ENCODE data around the gene RAB11FIP2. TPM values are rescaled to one million over a fixed set of nuclear protein-coding genes. Genes with fewer than 3 reads are reported as not detected.
"Not testable (repeated sequence)": the region's sequence is repeated elsewhere in the genome, so short reads cannot be mapped to it uniquely, and the experiment has no call there.

Gene RAB11FIP2, protein sequence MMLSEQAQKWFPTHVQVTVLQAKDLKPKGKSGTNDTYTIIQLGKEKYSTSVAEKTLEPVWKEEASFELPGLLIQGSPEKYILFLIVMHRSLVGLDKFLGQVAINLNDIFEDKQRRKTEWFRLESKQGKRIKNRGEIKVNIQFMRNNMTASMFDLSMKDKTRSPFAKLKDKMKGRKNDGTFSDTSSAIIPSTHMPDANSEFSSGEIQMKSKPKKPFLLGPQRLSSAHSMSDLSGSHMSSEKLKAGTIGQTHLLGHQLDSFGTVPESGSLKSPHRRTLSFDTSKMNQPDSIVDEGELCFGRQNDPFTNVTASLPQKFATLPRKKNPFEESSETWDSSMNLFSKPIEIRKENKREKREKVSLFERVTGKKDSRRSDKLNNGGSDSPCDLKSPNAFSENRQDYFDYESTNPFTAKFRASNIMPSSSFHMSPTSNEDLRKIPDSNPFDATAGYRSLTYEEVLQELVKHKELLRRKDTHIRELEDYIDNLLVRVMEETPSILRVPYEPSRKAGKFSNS
- total RNA-seq, result 49.9 TPM

DNA sequence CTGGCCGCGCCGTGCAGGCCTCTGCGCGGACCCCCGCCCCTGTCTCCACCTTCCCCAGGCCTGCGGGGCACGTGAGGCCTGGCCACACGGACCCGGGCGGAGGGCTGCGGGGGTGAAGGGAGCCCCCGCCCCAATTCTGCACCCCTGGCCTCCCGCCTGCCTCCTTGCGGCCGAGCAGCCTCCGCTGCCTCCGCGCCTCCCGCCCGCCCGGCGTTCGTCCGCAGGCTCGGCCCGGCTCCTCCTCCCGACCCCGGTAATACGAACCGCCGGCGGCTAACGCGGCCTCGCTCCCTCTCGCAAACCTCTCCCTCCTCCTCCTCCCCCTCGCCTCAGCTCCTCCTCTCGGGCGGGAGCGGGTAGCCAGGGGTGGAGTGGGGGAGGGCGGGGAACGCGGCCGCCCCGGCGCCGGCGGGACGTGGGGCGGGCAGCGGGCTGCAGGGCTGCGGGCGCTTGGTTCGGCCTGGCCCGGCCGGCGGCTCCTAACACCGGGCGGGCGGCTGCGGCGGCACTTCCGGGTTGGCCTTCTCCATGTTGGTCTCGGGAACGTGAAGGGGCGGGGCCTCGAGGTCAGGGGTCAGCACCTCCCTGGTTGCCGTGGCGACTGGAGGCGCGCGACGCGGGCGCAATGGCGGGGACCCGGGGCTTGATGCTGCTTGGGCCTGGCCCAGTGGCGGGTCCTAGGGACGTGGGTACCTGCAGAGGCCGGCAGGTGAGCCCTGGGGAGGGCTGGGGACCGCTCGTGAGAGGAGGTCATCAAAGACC is at the start of gene RAB11FIP2:
TSS of gene RAB11FIP2 (minus strand) at position 547 of the 762 bp plus-strand sequence. CDS start 778 bp downstream, outside the sequence.
- peak; percentile 98 for DNase-seq (ENCODE audit: low spot score)

DNA sequence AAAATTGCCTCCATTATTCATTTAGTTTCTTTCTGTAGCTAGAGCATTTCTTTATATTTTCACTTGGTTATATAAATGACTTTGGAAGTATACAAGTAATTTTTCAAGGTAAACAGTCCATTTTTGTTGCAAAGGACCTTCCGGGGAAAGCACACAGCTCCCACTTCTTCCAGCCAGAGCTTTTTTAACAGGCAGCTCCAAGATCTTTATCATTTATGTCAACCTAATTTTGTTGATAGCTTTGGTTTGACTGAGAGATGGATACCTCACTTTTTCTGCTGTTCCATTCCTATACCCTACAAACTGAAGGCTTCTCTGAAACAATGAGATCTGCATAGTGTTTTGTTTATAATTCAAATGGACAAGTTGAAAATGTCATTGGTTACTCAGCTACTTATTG is 49.3 kb upstream of the RAB11FIP2 start:
- no peak for DNase-seq (ENCODE audit: low spot score)

DNA sequence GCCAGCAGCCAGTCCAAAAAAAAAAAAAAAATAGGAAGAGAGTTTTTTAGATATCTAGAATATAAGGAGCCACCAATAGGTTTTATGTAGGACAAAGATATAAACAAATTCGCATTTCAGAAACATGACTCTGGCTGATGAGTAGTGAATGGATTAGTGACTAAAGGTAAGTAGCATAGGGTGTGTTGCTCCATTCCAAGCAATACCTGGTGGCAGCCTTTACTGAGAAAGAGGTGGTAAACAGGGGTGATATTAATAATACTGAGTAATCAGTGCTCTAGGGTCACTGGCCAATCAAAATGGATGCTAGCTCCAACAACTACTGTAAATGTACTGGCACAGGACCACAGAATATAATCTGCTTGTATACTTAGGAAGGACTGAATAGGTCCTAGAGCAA is 45.5 kb upstream of the RAB11FIP2 start:
- DNase-seq (ENCODE audit: low spot score), result no peak

DNA sequence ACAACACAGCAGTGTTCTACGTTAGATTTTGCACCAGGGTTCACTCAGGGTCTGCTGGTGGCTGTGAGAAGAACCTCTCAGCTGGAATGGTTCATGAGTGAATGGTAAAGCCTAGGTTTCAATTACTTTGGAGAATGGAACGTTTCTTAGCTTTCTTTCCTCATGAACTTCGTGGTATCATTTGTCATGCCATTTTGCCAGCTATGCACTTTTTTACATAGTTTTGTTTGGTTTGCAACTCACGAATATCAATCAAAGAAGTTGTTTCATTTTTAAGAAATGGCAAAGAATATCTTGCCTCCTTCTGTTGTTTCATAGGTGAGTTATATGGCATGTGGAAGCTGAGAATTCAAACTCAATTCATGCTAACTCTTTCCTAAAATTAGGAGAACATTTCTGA is 34.1 kb upstream of the RAB11FIP2 start:
- DNase-seq (ENCODE audit: low spot score), result no peak

DNA sequence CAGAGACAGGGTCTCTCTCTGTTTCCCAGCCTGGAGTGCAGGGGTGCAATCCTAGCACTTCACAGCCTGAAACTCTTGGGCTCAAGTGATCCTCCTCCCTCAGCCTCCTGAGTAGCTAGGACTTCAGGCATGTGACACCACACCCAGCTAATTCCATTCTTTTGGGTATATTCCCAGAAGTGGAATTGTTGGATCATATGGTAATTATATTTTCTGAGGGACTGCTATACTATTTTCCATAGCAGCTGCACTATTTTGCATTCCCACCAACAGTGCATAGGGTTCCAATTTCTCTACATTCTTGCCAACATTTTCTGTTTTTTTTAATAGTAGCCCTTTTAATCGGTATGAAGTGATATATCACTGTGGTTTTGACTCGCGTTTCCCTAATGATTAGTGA is 30.0 kb upstream of the RAB11FIP2 start:
- DNase-seq (ENCODE audit: low spot score), result no peak

DNA sequence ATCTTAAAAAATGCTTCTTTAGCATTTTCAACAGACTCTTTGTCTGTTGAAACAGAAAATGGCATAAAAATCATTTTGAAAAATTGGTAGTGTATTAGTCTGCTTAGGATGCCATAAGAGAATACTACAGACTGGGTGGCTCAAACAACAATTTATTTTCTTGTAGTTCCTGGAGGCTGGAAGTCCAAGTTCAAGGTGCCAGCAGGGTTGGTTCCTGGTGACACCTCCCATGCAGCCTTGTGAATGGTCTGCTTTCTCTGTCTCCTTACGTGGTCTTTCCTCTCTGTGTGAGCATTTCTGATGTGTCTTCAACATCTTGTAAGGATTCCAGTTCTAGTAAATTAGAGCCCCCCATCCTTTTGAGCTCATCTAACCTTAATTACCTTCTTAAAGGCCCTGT is 26.1 kb upstream of the RAB11FIP2 start:
- no peak for DNase-seq (ENCODE audit: low spot score)

DNA sequence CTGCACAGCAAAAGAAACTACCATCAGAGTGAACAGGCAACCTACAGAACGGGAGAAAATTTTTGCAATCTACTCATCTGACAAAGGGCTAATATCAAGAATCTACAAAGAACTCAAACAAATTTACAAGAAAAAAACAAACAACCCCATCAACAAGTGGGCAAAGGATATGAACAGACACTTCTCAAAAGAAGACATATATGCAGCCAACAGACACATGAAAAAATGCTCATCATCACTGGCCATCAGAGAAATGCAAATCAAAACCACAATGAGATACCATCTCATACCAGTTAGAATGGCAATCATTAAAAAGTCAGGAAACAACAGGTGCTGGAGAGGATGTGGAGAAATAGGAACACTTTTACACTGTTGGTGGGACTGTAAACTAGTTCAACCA is 20.6 kb upstream of the RAB11FIP2 start:
- not testable (repeated sequence) for DNase-seq (ENCODE audit: low spot score)

DNA sequence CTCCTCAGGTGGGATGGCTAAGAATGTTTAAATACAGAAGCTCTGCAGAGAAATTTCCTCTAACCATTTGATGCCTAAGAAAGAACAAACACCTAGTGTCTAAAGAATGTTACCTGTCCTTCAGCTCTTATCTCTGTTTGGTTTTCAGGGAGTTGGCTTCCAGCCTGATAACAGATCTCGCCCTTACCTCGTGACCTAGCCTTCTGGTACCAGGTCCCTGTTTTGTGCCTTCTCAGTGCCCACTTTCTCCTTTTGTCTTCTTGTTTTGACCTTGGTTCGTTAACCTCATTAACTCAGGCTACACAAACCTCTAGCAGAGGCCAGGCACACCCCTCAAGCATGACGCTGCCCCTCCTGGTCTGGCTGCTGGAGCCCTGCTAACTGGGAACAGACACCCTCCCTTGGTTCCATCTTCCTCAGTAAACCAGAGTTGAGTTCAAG is 16.1 kb upstream of the RAB11FIP2 start:
- DNase-seq (ENCODE audit: low spot score), result peak; percentile 87

DNA sequence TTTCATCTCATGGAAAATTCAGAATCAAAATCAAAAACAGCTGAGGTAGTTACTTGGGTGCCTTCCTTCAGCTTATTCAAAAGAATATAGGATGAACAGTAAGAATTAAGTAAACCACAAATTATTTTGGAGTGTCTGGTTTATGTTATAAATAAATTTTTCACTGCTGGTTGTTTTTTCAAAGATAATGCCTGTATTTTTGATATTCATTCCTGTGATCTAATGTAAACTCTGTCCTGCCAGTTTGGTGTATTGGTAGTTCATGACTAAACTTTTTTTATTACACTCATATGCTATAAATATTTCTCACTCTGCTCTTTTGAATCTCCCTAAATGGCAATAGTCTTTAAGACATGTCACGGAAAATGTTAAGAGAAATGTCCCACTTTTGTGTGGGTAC is 11.6 kb upstream of the RAB11FIP2 start:
- DNase-seq (ENCODE audit: low spot score), result no peak

DNA sequence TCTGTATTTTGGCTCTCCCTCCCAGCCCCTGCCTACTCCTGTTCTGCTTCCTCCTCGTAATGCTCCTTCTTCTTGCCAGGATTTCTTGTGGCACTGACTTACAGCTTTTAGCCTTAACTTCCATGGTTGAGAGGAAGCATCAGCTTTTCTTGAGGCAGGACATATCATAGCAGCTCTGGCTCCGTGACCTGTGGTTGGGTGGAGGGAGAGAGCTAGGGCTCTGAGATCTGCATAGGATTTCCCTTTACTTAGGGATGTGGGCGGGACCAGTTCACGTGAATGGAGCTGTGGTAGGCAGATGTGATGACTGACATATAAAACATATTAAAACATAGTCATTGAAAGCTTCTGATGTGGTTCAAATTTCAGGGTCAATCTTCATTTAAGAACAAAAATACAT is 10.6 kb upstream of the RAB11FIP2 start:
- DNase-seq (ENCODE audit: low spot score), result no peak

DNA sequence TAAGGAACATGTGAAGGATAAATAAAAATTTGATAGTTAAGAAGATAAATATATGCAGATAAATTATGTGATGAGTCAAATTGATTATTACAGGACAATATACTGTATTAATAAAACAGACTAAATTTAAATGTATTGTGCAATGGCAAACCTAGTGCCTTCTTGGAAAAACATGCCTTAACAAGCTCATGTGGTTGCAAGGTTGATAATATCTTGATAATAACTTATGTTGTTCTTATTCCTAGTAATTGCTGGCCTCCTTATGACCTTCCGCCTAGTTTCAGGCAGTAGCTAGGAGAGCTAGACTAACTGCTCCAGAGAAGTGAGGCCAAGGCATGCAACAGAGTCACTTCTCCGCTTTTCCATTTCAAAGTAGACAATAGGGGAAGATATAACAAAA is 7.6 kb upstream of the RAB11FIP2 start:
- DNase-seq (ENCODE audit: low spot score), result no peak

DNA sequence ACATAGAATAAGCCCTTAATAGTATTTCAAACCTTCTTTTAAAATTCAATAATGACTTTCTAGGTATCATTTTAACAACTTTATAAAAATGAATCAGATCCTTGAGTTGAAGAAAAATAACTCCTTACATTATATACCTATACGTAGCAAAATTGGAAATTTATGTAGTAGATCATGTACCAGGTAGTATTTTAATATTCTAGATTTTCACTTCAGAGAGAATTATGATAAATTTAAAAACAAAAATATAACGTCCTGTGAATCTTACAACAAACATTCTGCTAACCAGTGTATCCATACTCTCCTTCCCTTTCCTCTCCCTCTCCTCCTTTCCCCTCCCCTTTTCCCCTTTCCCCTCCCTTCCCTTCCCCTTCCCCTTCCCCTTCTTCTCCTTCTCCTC is 6.1 kb upstream of the RAB11FIP2 start:
- DNase-seq (ENCODE audit: low spot score), result no peak

DNA sequence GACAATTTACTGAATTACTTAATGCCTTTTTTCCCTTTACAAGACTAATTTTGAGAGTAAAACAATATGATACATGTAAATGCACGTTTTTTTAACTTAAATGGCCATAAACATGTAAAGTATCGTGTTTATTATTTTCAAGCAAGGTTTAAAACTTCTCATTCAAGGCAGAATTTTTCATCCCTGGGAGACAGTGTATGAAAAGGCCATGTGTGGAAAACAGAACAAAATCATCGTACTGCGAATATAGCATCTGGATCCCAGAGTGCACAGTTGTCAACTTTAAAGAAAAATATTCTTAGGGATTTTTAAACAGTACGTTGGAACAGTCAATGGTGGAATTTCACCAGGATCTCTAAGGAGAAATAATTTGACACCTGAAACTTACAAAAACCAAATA is 1.1 kb upstream of the RAB11FIP2 start:
- no peak for DNase-seq (ENCODE audit: low spot score)

DNA sequence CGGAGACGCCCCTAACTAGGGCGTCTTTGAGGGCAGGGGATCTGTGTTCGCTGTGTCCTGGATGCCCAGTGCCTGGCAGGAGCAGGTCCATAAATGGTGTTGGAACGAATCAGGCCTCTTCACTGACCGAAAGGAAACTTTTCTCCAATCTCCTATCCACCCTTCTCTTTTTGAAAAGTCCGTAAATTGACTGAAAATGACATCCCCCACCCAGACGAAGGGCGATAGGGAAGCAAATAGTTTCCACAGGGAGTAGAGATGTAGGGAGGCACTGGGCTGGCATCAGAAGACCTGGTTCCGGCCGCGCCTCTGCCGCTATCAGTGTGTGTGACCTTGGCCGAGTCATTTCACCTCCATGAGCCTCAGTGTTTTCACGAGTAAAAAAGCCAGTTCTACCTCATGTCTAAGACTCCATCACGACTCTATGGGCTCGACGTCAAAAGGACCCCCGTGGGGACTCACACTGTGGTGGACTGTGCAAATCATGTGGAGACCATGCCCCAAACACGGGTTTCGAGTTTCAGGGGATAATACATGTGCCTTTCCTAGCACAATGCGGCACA is 497 bp upstream of the RAB11FIP2 start:
- peak; percentile 17 for DNase-seq (ENCODE audit: low spot score)

DNA sequence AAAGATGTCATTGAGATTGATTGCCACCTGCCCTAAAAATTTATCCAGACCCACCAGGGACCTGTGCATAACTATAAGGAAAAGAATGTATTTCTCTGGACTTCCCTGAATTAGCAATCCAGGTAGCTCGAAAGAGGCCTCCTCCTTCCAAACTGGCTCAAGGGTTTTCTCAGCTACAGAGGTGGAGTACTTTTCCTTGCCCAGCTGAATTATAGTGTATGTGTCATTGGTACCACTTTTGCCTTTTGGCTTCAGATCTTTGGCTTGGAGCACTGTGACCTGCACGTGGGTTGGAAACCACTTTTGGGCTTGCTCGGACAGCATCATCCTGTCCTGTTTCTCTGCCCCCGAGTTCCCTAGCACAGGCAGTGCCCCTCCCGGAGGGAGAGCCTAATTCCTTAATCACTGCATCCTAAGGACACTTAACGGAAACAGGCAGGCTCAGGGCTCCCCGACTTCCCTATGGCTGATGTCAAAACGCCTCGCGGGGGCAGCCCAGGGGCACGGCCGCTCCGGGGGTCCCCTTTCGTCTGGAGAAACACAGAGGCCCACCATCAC is 825 bp downstream of the RAB11FIP2 start:
- DNase-seq (ENCODE audit: low spot score), result peak; percentile 29

DNA sequence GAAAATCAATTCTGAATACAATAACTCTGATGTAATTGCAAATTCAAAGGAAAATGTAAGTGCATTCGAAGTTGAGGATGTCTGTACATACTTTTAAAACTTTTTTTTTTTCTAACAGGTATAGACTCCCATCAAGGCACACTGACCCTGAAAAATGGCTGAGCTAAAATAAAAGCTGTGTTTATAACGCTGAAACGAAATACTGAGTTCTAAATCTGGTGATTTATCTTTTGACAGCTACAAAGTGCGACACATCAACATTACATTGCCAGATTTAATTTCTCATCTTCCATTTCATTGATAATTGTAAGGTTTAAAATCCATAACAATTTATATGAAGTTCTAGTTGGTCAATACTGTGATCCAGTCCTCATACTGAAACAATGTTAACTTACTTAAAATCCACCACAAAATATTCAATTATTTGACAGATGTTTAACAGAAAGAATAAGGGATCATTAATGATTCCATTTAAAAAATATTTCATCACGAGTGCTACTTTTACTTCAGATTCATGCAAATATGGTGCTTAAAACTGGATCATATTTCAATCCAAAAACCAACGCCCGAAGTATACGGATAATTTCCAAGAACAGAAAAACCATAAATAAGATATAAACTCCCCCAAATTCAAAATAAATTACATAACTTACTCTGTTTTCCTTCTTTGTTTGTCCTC is 1.4 kb downstream of the RAB11FIP2 start:
- no peak for DNase-seq (ENCODE audit: low spot score)

DNA sequence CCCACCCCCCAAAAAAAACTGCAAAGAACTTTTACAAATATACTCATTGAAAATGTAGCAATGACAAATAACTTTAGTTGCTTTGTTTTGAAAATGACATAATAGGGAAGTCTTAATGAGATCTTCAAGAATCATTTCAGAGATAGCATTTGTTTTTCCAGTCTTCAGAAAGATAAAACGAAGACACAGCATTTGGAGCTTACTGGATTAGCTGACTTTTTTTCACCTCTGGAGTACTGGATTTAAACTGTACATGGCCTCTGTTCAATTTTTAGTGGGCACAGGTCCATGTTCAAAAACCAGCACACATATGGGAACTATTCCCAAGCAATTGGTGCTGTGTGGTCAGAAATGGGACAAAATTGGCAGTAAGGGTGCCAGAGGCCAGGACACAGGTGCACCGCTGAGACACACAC is 3.9 kb downstream of the RAB11FIP2 start:
- DNase-seq (ENCODE audit: low spot score), result no peak

DNA sequence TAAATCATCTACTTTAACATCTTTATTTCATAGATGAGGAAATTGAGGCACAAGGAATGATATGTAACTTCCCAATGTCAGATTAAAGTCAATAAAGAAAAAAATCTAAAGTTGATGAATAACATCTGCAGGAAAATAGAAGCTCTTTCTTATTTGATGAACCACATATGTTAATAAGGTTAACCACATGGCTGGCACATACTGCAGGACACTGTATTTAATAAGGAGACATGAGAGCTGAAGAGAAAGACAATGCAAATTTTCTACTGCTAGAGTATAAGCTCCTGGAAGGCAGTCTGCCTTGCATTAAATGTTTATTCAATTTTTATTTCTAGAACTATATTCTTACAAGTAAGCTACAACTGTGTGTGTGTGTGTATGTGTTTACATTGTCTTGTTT is 4.4 kb downstream of the RAB11FIP2 start:
- no peak for DNase-seq (ENCODE audit: low spot score)

DNA sequence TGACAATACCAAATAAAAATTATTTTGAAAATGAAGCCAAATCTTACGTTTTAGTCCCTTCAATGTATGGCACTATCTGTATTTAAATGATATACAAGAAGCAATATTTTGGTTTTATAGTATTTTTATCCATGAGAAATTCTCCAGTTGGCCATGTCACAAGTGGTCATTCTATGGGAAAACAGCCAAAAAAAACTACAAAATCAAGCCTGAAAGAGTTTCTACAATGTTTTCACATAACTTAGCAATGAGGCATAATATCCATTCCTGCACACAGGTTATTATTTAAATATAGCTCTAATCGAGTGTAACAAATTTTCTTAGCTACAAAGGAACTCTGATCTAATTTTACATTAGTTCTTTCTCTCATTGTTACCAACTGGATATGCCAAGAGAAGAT is 5.4 kb downstream of the RAB11FIP2 start:
- DNase-seq (ENCODE audit: low spot score), result no peak

DNA sequence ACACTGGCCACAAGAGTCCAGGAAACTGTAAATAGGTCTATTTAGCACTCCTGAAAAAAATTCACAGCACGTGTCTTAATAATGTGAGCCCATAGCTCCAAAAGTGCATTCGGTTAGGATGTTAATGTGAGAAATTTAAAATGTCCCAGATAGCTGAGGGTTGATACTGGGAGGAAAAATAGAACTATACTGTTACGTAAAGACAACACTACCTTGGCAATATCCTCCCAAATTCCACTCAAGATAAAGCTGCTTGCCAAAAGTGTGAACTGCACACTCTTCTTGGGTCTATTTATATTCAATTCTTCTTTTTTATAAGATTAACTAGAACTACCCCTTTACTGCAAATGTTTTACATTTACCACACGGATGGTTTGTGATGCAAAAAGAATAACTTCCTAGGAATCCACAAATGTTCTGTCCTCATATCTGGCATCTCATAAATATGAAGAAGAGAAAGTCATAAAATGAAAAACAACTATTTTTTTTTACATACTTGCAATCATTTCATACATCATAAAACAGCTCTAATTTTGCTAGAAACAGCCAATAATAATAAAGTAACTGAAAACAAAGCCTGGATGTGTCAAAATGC is 10.4 kb downstream of the RAB11FIP2 start:
- DNase-seq (ENCODE audit: low spot score), result no peak

DNA sequence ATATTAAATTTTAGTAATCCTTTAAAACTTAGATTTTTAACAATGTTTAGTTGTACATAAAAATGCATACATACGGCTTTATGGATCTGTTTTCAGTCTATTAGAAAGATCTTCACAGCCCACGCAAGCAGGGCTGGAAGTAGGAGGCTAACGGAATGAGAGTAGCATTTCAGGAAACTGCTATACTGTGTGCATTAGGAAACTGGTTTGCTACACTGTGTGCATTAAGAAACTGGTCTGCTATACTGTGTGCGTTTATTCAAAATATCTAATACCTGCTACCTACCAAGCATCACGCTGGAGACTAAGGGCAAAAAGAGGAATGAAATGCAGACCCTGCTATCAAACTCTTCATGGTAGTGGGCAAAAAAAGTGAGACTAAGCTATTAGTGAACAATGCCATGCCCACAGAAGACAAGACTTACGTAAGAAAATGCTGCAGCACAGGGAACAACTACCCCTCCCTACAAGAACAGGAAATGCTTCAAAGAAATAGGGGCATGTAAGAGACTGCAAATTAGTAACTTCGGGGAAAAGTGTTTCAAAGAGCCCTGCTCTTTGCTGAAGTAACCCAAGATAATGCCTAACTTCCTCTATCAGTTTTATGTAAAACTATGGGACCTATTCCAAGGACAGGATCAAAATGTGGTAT is 11.3 kb downstream of the RAB11FIP2 start:
- DNase-seq (ENCODE audit: low spot score), result no peak
